PFSK-1 (cell line): ENCODE results near the gene JCHAIN.

ENCODE experiments used
- FOXP2 ChIP-seq: optimal IDR thresholded peaks from 2 replicates; pipeline ENCODE3; 2011; ENCODE audit warnings: borderline replicate concordance, control low read depth, inconsistent platforms; ENCODE audit not compliant: insufficient read depth; ENCODE audit errors: extremely low read length, extremely low read depth
- POLR2AphosphoS5 ChIP-seq: IDR thresholded peaks from 2 replicates; pipeline ENCODE4 v1.6.1; 2012; ENCODE audit warnings: low read depth, mild to moderate bottlenecking, control low read depth, low read length, moderate library complexity
- SIN3A ChIP-seq: IDR thresholded peaks from 2 replicates; pipeline ENCODE4 v1.6.1; 2012; ENCODE audit warnings: mild to moderate bottlenecking, low read length, moderate library complexity, borderline replicate concordance; ENCODE audit not compliant: insufficient read depth
- TAF1 ChIP-seq: IDR thresholded peaks from 2 replicates; pipeline ENCODE4 v1.6.1; 2012; ENCODE audit warnings: low read length, control low read depth, borderline replicate concordance; ENCODE audit not compliant: insufficient read depth
- TF ChIP-seq, protein P1 (sequence below), 2 experiments: IDR thresholded peaks; 2 replicates each; pipeline versions ENCODE4 v1.6.1 to v1.8.0; 2011 to 2012; ENCODE audit warnings: low read depth in 2 of 2, low read length in 2 of 2, control low read depth in 1 of 2, inconsistent platforms in 1 of 2, mild to moderate bottlenecking in 1 of 2, moderate library complexity in 1 of 2; ENCODE audit not compliant: insufficient read depth in 1 of 2

The JCHAIN gene

DNA sequence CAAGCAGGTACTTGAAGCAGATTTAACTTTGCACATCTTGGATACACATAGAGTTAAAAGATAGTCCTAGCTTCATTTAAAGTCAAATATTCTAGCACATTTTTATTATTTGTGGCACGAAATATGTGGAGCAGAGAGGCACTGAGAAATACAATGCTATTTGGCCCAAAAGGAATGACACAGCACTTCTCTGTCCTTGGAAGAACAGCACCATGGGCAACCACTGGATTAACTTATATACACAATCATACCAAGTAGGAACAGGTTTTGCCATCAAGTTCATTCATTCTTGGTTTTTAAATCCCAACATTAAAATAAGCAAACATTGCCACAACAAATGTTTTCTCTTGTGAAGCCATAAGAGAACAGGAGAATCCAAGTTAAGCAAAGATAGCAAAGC is 38.7 kb downstream of the JCHAIN start:
- TF ChIP-seq, protein P1, sequence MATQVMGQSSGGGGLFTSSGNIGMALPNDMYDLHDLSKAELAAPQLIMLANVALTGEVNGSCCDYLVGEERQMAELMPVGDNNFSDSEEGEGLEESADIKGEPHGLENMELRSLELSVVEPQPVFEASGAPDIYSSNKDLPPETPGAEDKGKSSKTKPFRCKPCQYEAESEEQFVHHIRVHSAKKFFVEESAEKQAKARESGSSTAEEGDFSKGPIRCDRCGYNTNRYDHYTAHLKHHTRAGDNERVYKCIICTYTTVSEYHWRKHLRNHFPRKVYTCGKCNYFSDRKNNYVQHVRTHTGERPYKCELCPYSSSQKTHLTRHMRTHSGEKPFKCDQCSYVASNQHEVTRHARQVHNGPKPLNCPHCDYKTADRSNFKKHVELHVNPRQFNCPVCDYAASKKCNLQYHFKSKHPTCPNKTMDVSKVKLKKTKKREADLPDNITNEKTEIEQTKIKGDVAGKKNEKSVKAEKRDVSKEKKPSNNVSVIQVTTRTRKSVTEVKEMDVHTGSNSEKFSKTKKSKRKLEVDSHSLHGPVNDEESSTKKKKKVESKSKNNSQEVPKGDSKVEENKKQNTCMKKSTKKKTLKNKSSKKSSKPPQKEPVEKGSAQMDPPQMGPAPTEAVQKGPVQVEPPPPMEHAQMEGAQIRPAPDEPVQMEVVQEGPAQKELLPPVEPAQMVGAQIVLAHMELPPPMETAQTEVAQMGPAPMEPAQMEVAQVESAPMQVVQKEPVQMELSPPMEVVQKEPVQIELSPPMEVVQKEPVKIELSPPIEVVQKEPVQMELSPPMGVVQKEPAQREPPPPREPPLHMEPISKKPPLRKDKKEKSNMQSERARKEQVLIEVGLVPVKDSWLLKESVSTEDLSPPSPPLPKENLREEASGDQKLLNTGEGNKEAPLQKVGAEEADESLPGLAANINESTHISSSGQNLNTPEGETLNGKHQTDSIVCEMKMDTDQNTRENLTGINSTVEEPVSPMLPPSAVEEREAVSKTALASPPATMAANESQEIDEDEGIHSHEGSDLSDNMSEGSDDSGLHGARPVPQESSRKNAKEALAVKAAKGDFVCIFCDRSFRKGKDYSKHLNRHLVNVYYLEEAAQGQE (IDR thresholded peaks at IDR 0.05; ENCODE audit: insufficient read depth in 1 of 2, low read depth in 2 of 2, low read length in 2 of 2): no peak
- TF ChIP-seq TAF1 (no peak), FOXP2 (no peak), POLR2AphosphoS5 (no peak), SIN3A (no peak)

DNA sequence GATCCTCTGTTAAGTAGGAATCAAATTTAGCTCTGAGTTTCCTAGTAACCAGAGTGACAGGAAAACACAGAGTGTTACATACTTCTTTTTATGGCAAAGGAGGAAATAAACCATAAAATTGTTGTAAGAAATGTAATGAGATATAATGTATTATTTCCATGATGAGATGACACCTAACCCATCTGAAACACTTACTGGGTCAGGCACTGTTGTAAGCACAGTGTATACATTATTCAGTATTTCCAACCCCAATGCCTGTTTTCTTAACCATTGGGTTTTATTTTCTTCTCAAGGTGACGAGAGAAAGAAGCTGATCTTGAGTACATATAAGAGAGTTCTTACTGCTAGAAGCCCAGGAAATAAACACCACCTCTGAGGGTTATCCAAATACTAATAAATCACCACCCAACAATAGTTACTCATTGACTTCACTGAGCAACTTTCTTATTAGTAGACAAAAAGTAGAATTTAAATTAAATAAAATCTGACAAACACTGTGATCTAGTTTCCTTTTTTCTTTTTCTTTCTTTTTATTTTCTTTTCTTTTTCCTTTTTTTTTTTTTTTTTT is 42.0 kb downstream of the JCHAIN start:
- TF ChIP-seq, protein P1 (IDR thresholded peaks at IDR 0.05; ENCODE audit: insufficient read depth in 1 of 2, low read depth in 2 of 2, low read length in 2 of 2): no peak
- TF ChIP-seq SIN3A: no peak
- TF ChIP-seq FOXP2: no peak
- no peak for TF ChIP-seq TAF1
- no peak for TF ChIP-seq POLR2AphosphoS5

DNA sequence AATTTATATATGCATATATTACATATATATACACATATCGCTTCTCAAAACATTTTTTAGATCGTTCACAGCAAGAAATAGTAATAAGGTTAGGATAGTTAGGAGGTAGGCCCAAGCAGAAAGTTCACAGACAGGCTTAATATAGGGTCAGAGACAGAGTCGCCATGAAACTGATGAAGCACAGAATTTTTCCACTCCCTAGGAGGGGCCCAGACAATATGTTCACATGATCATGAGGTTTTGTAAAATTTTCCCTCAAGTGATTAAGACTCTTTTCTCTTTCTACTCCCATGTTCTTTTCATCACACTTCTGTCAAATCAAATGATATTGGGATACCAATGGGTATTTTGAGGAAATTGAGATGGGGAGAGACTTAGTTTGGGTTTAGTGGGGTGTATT is 43.0 kb downstream of the JCHAIN start:
- no peak for TF ChIP-seq POLR2AphosphoS5
- TF ChIP-seq, protein P1 (IDR thresholded peaks at IDR 0.05; ENCODE audit: insufficient read depth in 1 of 2, low read depth in 2 of 2, low read length in 2 of 2): no peak
- no peak for TF ChIP-seq FOXP2
- TF ChIP-seq TAF1: no peak
- TF ChIP-seq SIN3A: no peak

DNA sequence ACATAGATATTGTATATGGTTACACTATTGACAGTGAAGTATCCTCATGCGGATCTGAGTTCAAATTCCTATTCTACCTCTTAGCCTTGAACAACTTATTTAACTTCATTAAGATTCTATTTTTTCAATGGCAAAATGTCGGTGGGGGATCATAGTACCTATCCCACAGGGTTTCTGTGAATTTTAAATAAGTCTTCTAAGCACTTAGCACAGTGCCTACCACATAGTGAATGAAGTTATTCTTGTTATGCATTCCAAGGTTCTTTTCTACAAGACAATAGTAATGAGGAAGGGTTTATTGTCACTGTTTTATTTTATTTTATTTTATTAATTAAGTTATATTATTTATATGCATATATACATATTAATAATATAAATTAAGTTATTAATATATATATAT is 46.5 kb downstream of the JCHAIN start:
- TF ChIP-seq POLR2AphosphoS5 (no peak), SIN3A (no peak), TAF1 (no peak), FOXP2 (no peak)
- TF ChIP-seq, protein P1 (IDR thresholded peaks at IDR 0.05; ENCODE audit: insufficient read depth in 1 of 2, low read depth in 2 of 2, low read length in 2 of 2): no peak

DNA sequence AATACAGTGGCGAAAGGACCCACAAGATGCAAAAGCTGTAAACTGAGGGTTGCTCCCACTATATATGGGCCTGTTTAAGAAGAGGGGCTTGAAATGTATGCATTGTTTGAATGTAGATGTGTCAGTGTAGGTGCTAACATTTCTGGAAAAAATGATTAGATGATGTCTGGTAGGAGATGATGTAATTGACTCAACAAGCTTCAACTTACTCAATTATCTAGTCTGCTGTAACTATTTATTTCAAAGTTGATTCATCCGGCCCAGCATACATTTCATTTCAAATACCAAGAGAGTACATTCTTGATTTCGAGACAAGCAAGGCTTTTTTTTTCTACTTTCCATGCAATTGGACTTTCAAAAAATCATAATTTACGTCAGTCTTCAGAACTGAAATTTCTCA is 47.0 kb downstream of the JCHAIN start:
- TF ChIP-seq POLR2AphosphoS5 (no peak), TAF1 (no peak)
